ENCODE results near the gene HTT.

The HTT gene

GRCh38 chr4:3218824-3219760 lies 144.6 kb downstream of the HTT start:
- DNase-seq (ENCODE audit: low read depth, low spot score), result no peak

DNA sequence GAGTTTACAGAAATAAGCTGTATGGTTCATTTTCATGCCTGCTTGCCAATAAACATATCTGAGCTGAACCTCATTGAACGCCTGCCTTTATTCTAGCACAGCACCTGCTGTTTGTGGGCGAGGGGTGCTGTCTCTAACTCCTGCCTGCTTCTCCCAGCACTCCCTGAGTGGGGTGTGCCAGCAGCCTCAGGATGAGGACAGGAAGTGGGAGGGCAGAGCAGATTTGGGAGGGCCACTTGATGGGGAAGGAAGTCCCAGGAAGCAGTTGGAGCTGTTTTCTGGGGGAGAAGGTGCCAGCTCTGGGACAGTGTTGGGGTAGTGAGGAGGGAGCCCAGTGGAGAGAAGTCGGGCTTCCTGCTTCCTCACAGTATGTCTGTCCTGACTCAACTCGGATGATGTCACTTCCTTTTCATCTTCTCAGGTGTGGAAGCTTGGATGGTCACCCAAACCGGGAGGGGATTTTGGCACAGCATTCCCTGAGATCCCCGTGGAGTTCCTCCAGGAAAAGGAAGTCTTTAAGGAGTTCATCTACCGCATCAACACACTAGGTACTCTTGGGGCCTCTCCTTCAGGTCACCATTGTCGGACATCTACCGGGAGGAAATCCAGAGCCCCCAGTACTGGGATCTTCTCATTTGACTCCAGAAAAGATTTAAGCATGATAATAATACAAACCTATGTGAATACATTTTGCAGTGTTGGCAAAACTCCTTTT lies 145.4 kb downstream of the HTT start:
- DNase-seq (ENCODE audit: low read depth, low spot score), result no peak

- DNase-seq (ENCODE audit: low read depth, low spot score), result no peak
Observed at GRCh38 chr4:3220476-3221183, 146.1 kb downstream of the HTT start.

DNA sequence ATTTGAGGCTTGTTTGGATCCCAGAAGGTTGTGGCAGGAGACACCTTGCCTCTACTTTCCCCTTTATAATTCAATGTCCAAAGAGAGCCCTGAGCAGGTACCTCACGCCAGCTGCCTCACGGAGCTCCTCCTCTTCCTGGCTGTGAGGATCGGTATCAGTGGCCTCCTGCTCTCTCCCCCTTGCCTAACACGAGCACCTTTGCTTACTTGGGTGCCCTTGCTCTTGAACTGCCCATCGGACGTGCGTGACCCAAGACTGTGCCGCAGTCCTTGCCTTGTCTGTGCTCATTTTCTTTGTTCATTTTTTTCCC lies 146.7 kb downstream of the HTT start:
- no peak for DNase-seq (ENCODE audit: low read depth, low spot score)

GRCh38 chr4:3221996-3222395 lies 147.5 kb downstream of the HTT start:
- DNase-seq (ENCODE audit: low read depth, low spot score), result no peak

DNA sequence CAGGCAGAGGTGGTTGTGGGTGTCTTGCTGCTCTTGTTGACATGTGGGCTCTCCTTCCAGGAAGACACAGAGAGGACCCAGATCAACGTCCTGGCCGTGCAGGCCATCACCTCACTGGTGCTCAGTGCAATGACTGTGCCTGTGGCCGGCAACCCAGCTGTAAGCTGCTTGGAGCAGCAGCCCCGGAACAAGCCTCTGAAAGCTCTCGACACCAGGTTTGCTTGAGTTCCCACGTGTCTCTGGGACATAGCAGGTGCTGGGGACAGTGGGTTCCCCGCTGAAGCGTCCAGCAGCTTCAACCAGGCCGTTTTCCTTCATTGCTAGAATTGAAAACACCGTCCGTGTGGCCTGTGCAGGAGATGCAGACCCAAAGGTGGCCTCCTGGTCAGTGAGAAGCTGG lies 148.9 kb downstream of the HTT start:
- DNase-seq (ENCODE audit: low read depth, low spot score), result no peak

DNA sequence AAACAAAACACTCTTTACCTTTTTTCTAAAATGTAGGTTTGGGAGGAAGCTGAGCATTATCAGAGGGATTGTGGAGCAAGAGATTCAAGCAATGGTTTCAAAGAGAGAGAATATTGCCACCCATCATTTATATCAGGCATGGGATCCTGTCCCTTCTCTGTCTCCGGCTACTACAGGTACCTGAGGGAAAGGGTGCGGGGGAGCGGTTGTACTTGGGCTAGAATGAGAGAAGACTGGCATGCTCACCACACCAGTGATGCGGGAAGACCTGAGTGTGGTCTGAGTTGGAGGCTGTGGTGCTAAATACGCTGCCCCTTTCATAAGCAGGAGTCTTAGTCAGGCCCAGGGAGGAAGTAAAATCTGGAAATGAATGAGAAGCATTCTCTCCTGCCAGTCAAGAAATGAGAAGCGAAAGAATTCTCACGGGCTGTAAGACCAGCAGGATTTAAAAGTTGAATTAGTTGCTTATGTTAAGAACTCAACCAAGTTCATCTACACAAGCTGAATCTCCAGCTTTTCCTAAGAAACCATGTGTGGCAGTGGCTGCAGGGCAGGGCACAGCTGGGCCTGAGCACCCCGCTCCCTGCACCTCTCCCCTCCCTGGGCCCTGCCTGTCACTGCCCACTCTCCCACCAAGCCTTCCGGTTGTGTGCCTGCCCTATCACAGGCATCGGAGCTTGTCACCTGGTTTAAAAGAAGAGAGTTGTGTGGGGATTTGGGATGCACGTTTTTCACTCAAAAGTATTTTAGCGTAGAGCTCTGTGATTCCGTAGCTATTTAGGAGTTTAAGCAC lies 149.7 kb downstream of the HTT start:
- no peak for DNase-seq (ENCODE audit: low read depth, low spot score)

GRCh38 chr4:3225071-3225850 lies 150.8 kb downstream of the HTT start:
- DNase-seq (ENCODE audit: low read depth, low spot score), result no peak

GRCh38 chr4:3225936-3226335 lies 151.5 kb downstream of the HTT start:
- no peak for DNase-seq (ENCODE audit: low read depth, low spot score)

GRCh38 chr4:3226467-3226866 lies 152.0 kb downstream of the HTT start:
- DNase-seq (ENCODE audit: low read depth, low spot score), result no peak

DNA sequence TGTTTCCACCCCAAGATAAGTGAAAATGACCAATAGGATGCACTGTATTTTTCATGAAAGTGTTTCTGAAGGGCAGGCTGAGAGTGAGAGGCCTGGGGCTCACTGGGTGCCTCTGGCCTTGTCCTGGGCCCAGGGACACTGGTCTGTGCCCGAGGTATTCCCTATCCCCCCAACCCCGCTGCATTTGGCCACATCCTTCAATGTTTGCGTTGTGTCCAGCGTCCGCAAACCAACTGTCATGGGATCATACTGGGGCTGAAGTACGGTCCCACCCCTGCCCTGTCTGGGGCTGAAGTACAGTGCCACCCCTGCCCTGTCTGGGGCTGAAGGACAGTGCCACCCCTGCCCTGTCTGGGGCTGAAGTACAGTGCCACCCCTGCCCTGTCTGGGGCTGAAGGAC lies 152.5 kb downstream of the HTT start:
- no peak for DNase-seq (ENCODE audit: low read depth, low spot score)

DNA sequence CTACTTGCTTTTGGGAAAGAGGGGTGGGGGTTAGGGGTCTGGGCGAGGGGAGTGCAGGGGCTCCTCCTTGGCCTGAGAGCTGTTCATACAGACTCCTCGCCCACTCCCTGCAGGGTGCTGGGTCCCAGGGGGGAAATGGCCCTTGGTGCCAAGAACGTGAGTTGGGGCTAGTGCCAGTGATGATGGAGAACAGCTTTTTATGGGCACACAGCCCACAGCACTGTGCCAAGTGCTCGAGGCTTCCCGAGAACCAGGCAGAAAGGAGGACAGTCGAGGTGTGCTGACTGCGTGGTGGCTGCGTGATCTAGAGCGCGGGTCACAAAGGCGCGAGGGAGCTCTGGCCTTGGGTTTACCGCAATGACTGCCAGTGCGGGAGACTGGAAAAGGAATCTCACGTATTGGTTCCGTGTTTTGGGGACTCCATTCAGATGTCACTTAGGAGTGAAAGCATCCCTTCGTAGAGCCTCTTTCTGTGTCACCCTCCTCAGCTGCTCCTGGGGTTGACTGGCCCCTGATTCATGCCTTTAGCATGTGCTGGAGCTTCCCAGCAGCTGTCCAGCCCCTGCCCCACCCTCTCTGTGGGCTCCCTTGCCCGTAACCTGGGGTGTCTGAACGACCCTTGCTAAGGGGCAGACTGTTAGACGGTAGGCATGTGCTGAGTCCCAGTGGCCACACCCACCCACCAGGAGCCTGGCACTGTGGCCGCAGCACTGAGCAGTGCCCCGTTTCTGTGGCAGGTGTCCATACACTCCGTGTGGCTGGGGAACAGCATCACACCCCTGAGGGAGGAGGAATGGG lies 153.6 kb downstream of the HTT start:
- DNase-seq (ENCODE audit: low read depth, low spot score), result no peak

DNA sequence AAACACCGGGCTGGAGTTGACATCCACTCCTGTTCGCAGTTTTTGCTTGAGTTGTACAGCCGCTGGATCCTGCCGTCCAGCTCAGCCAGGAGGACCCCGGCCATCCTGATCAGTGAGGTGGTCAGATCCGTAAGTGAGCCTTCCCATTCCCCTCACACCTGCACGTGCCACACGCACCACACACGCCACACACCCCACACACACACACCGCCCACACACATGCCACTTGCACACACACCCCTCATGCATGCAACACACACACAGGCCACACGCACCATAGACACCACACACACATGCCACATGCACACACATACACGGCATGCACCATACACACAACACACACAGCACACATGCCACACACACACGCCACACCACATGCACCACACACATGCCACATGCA lies 154.4 kb downstream of the HTT start:
- no peak for DNase-seq (ENCODE audit: low read depth, low spot score)

DNA sequence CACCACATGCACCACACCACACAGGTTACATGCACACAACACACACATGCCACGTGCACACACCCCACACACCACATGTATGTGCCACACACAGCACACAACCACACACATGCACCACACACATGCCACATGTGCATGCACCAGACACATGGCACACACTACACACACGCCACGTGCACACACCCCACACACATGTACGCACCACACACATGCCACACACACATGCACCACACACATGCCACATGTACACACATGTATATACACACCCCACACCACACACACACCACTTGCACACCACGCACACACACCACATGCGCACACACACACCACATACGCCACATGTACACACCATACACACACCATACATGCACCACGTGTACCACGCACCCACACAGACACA lies 154.8 kb downstream of the HTT start:
- no peak for DNase-seq (ENCODE audit: low read depth, low spot score)

GRCh38 chr4:3229964-3230363 lies 155.5 kb downstream of the HTT start:
- DNase-seq (ENCODE audit: low read depth, low spot score), result no peak

GRCh38 chr4:3231471-3231870 lies 157.0 kb downstream of the HTT start:
- DNase-seq (ENCODE audit: low read depth, low spot score), result no peak

DNA sequence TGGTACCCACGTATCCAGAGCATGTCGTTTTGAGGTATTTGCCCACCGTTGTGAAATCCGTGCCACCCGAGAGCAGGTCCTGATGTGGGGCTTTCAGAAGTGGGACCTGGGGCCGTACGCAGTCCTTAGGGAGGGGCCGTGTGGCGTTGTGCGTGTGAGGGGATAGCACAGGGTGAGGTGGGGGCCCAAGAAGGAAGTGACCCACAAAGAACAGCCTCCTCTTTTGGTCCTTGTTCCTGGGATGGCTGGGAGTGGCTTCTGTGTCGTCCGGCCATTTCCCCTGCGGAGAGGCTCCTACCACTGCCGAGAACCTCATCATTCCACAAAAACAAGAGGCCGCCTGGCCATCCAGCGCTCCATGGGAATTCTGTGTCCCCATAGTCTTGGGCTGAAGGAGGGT lies 157.5 kb downstream of the HTT start:
- DNase-seq (ENCODE audit: low read depth, low spot score), result no peak

DNA sequence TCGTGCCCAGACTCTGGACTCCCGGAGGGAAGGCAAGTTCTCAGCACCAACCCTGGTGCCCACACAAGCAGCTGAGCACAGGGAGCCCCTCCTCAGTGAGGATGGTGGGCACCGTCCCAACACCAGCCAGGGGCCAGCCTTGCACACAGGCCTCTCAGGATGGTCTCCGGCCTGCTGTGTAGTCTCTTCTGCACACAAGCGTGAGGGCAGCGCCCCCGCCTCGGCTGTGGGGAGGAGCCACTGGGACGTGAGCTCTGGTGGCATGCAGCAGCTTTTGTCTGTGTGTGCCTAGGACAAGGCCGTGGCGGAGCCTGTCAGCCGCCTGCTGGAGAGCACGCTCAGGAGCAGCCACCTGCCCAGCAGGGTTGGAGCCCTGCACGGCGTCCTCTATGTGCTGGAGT lies 158.4 kb downstream of the HTT start:
- DNase-seq (ENCODE audit: low read depth, low spot score), result no peak

- no peak for DNase-seq (ENCODE audit: low read depth, low spot score)
Observed at GRCh38 chr4:3233391-3234071, 159.1 kb downstream of the HTT start.

Measured in brain pericyte (primary cell).